Stimulated activated CD4-positive, alpha-beta T cell treated with anti-CD3 and anti-CD28 coated beads, Interleukin-1b, Interleukin-23, amount 100 ng/mL, for 1 hour (primary cell): ENCODE results near the gene DRC1.

Source experiments
- DNase-seq, 2 donors: peaks; one replicate each; pipeline ENCODE4 v3.0.0-alpha.2; 2020; ENCODE audit warnings: low read depth in 2 of 2

The DRC1 gene

DNA sequence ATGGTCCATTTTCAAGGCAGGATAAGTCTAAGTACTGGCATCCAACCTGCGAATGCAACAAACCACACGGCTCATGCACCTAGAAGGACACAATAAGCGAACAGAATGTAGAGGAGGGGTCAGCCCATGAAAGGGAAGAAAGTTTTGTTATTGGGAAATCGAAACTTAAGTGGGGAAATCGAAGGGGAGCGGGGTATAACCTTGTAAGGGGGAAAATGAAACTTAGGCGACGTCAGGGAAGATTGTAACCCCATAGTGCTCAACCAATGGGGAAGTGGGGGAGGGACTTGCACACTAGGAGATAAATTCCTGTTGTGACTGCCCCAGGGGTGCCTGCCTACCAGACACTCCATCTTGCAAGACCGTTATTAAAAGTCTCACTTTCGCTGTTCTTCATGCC, 91.8 kb downstream of the DRC1 start:
- DNase-seq = no peak

DNA sequence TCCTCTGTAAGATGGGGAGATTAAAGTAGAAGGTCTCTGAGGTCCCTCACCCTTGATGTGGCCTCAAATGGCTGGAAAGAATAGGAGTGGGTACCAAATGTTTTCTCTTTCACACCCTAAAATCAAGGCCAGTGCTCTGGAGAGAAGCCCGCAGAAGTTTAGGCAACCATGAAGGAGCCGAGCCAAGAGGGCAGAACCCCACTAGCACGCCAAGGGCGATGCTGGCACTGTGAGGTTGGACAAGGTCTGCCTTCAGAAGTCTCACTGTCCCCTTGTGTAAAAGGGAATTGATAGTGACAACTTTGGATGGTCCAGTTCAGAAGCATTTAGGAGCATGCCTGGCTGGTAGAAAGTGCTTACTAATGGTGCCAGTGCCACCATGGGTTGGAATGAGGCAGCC, 92.5 kb downstream of the DRC1 start:
- DNase-seq = no peak

DNA sequence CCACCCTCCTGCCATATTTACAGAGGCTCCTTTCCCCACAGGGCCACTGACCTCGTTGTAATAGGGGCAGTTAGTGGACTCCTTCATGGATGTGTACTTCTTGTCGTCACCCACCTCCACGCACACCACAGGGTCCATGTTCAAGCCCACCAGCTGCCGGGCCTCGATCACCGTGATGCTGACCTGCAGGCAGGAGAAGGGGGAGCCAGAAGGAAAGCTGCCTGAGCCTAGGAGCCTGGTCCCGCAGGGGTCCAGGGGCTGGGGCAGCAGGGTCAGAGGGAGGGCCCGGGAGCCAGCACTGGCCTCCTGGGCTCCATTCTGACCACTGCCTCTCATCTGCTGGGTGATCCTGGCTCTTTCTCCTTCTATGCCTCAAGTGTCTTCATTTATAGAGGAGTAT, 93.2 kb downstream of the DRC1 start:
- no peak for DNase-seq

DNA sequence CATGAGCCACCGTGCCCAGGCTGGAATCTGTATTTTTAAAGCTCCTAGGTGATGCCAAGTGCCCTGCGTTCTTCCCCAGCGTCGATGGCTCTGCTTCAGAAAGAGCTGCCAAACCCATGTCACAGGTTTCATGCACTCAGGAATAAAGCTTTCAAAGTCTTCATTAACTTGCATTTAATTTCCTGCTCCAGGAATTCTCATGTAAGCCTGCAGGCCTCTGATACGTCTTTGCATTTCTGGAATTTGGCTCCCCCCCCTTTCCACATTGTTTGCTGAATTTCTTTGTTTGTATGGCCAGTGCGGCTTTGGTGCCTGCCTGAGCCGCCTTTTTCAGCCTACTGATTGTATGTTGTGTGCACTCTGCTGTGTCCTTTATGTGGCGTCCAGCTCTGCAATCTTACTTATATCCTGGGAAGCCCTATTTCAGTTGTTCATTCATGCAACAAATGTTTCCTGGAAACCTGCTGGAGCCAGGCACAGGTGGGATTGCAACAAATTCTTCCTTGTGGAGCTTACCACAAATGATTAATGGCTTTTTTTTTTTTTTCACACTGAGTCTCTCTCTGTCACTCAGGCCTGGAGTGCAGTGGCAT, 94.1 kb downstream of the DRC1 start:
- no peak for DNase-seq

DNA sequence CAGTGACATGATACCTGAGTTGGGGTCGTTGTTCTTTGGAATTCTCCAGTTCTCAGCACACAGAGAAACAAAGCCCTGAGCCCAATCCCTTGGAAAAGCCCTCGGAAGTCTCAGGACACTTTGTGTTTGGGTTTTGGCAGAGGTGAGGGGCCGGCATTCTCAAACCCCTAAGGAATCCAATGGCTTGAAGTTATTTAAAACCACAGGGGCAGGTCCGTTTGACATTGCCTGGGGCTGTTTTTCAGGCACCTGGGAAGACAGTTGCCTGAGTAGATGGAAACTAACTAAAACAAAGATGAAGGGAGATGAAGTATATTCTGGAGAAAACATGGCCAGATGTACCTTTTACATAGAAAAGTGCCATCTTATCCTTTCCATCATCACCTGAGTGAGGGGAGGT, 98.7 kb downstream of the DRC1 start:
- no peak for DNase-seq

DNA sequence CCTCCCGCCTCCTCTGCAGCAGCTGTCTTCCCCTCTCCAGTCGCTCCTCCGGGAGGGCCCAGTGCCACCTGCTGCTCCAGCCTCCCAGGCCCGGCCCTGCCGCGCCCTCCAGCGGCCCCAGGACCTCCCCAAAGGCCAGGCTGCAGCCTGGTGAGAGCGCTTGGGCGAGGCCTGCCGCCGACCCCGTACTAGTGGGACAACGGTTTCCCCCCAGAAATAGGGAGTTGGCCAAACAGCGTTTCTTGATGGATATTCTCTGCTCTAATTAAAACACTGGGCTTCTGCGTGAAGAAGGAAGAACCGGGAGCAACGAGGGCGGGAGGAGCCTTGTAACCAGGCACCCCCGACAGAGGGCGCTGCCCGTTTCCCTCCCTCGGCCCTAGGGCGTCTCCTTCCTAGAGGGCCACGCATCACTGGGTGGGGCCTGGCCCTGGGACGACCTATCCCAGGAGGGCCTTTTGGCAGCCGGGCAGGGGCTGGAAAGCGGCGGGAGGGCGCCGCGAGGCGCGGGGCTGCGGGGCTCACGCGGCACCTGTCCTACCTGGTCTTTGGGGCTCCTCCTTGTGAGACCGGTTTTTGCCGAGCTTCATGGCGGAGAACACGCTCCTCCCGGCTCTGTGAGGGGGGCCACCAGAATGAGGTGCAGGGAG, 101.6 kb downstream of the DRC1 start:
- peak; percentile 40 to 74 for DNase-seq

DNA sequence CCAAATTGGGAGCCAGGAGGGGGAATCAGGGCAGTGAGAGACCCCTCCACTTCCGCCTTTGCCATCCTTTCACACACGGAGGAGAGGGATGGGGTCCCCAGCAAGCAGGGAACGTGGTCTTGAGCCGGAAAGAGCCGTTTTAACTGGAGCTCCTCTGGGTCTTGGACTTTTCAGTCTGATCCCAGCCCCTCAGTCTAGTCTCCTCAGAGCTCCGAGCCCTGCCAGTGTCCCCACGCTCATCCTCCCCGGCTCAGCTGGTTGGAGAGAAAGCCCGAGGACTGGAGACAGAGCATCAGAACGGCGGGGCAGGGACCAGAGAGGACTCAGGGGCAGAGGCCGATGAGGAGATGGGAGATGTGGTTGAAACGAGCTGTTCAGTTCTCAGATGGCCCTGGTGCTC, 102.3 kb downstream of the DRC1 start:
- no peak for DNase-seq

DNA sequence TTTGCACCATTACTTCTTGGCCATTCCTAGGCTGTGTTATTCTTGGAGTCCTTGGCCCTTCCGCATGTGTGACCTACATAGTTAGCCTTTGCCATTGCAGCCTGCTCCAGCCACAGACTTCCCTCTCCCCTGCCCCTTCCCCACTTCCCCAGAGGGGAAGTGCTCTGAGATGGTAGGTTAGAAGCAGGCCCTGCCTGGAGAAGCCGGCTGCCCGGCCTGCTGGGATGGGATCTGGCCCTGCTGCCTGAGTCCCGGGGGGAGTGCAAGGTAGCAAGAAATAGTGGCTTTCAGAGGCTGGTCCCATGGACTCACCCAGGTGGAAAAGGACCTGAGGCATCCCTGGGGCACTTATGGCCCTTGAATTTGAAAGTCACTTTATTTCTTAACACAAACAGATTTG, 104.6 kb downstream of the DRC1 start:
- DNase-seq = no peak
